ENCODE results near the gene SECTM1. TPM values are rescaled to one million over a fixed set of nuclear protein-coding genes. Genes with fewer than 3 reads are reported as not detected.
A peak's percentile ranks its signal among the peaks of the same experiment; 100 is the strongest.

SECTM1 gene
- total and polyA plus RNA-seq, 5 experiments from 2014 or later, result 0.18 to 1.2 TPM; not detected in 3

GRCh38 chr17:82301916-82302567 lies 31.5 kb downstream of the SECTM1 start:
- Mint-ChIP-seq H3K9me3 (no peaks in the 10 kb centered on the region), H3K27ac (peak overlapping the region; percentile 88 to 100 (median 100)), H3K36me3 (no peaks in the 10 kb centered on the region), H3K27me3 (no peaks in the 10 kb centered on the region), H3K4me1 (peaks cover 44 to 99% (median 88%) of the 10 kb centered on the region in 4 donors), H3K4me3 (peak overlapping the region; percentile 81 to 98 (median 91))
- DNase-seq (peak in 6 of 10 donors; percentile 41 to 71 (median 66)), ATAC-seq (peak in 1 of 2 donors; percentile 4)
- POLR2A ChIA-PET, result interaction anchor here (0.7 to 12.7 kb wide), 9 partner anchors 9 to 261 kb away, joined by 3 to 344 read pairs (median 8); partner anchors contain the start of genes CD7 and CSNK1D

GRCh38 chr17:82301300-82301915 lies 32.2 kb downstream of the SECTM1 start:
- peak in 1 of 10 donors; percentile 55 for DNase-seq
- Mint-ChIP-seq H3K4me1 (peaks cover 44 to 99% (median 88%) of the 10 kb centered on the region in 4 donors), H3K27ac (peak overlapping the region; percentile 81 to 100 (median 100))

GRCh38 chr17:82300707-82301270 lies 32.8 kb downstream of the SECTM1 start:
- no peaks in the 10 kb centered on the region for H3K9me3 Mint-ChIP-seq
- POLR2A ChIA-PET, result interaction anchor here (0.8 to 12.7 kb wide), 9 partner anchors 8 to 97 kb away, joined by 3 to 344 read pairs (median 10); partner anchors contain the start of gene CD7
- H3K4me1 Mint-ChIP-seq, result peaks cover 42 to 94% (median 85%) of the 10 kb centered on the region in 4 donors
- H3K36me3 Mint-ChIP-seq, result no peaks in the 10 kb centered on the region
- DNase-seq (peak in 9 of 10 donors; percentile 43 to 82 (median 64)), ATAC-seq (no peak)
- H3K27ac Mint-ChIP-seq, result peak overlapping the region; percentile 99 to 100 (median 100)
- no peaks in the 10 kb centered on the region for H3K27me3 Mint-ChIP-seq
- peak overlapping the region; percentile 24 to 98 (median 92) for H3K4me3 Mint-ChIP-seq

More at GRCh38 chr17:82301300-82301915, 32.2 kb downstream of the SECTM1 start:
- POLR2A ChIA-PET, result interaction anchor here (0.7 to 12.7 kb wide), 7 partner anchors 9 to 261 kb away, joined by 3 to 344 read pairs (median 10); partner anchors contain the start of gene CD7
- Mint-ChIP-seq H3K36me3 (no peaks in the 10 kb centered on the region), H3K4me3 (peak overlapping the region; percentile 36 to 98 (median 82)), H3K9me3 (no peaks in the 10 kb centered on the region), H3K27me3 (no peaks in the 10 kb centered on the region)
- no peak for ATAC-seq

GRCh38 chr17:82300228-82300627 lies 33.3 kb downstream of the SECTM1 start:
- H3K4me1 Mint-ChIP-seq, result peaks cover 40 to 93% (median 84%) of the 10 kb centered on the region in 4 donors

GRCh38 chr17:82299452-82299851 lies 34.1 kb downstream of the SECTM1 start:
- H3K9me3 Mint-ChIP-seq, result no peaks in the 10 kb centered on the region
- POLR2A ChIA-PET, result interaction anchor here (0.7 to 12.7 kb wide), 7 partner anchors 13 to 99 kb away, joined by 3 to 344 read pairs (median 14); partner anchors contain the start of genes CD7 and CSNK1D
- H3K36me3 Mint-ChIP-seq, result no peaks in the 10 kb centered on the region
- ATAC-seq (no peak), DNase-seq (peak in 5 of 10 donors; percentile 32 to 63 (median 59))
- H3K27ac Mint-ChIP-seq, result peak overlapping the region; percentile 99 to 100 (median 100)
- no peaks in the 10 kb centered on the region for H3K27me3 Mint-ChIP-seq
- peak overlapping the region; percentile 91 to 99 (median 96) for H3K4me3 Mint-ChIP-seq
- peaks cover 42 to 92% (median 82%) of the 10 kb centered on the region in 4 donors for H3K4me1 Mint-ChIP-seq

More at GRCh38 chr17:82300228-82300627, 33.3 kb downstream of the SECTM1 start:
- Mint-ChIP-seq H3K9me3 (no peaks in the 10 kb centered on the region), H3K27me3 (no peaks in the 10 kb centered on the region), H3K4me3 (peak overlapping the region; percentile 53 to 99 (median 94)), H3K36me3 (no peaks in the 10 kb centered on the region), H3K27ac (peak overlapping the region; percentile 99 to 100 (median 100))
- POLR2A ChIA-PET, result interaction anchor here (0.7 to 12.7 kb wide), 11 partner anchors 7 to 96 kb away, joined by 3 to 344 read pairs (median 10); partner anchors contain the start of genes CD7 and CSNK1D
- DNase-seq (peak in 1 of 10 donors; percentile 56), ATAC-seq (no peak)

GRCh38 chr17:82298538-82299421 lies 34.8 kb downstream of the SECTM1 start:
- H3K4me1 Mint-ChIP-seq, result peaks cover 45 to 93% (median 87%) of the 10 kb centered on the region in 4 donors
- H3K9me3 Mint-ChIP-seq, result no peaks in the 10 kb centered on the region
- H3K27ac Mint-ChIP-seq, result peak overlapping the region; percentile 99 to 100 (median 100)
- no peaks in the 10 kb centered on the region for H3K27me3 Mint-ChIP-seq
- H3K4me3 Mint-ChIP-seq, result peak overlapping the region; percentile 91 to 99 (median 96)
- POLR2A ChIA-PET, result interaction anchor here (0.5 to 12.7 kb wide), 22 partner anchors 7 to 268 kb away, joined by 3 to 344 read pairs (median 4); partner anchors contain the start of genes CD7, CSNK1D, DCXR and NARF
- ATAC-seq (peak in 1 of 2 donors; percentile 27), DNase-seq (peak in 5 of 10 donors; percentile 47 to 70 (median 54))
- H3K36me3 Mint-ChIP-seq, result no peaks in the 10 kb centered on the region

- POLR2A ChIA-PET, result interaction anchor here (0.5 to 12.7 kb wide), 26 partner anchors 8 to 267 kb away, joined by 3 to 344 read pairs (median 4); partner anchors contain the start of genes CD7, CSNK1D, DCXR and NARF
- Mint-ChIP-seq H3K4me3 (peak overlapping the region; percentile 91 to 99 (median 96)), H3K27ac (peak overlapping the region; percentile 99 to 100 (median 100)), H3K4me1 (peaks cover 41 to 88% (median 83%) of the 10 kb centered on the region in 4 donors), H3K27me3 (no peaks in the 10 kb centered on the region), H3K36me3 (no peaks in the 10 kb centered on the region), H3K9me3 (no peaks in the 10 kb centered on the region)
- ATAC-seq (peak; percentile 67 to 83), DNase-seq (peak; percentile 73 to 99 (median 96))
Observed at GRCh38 chr17:82297714-82298537, 35.6 kb downstream of the SECTM1 start.

- DNase-seq (peak; percentile 55 to 88 (median 76)), ATAC-seq (peak; percentile 1 to 24)
- Mint-ChIP-seq H3K27me3 (no peaks in the 10 kb centered on the region), H3K4me1 (peaks cover 40 to 84% (median 80%) of the 10 kb centered on the region in 4 donors), H3K27ac (peak overlapping the region; percentile 99 to 100 (median 100)), H3K36me3 (no peaks in the 10 kb centered on the region), H3K9me3 (no peaks in the 10 kb centered on the region), H3K4me3 (peak overlapping the region; percentile 91 to 99 (median 96))
- POLR2A ChIA-PET, result interaction anchor here (0.5 to 12.7 kb wide), 19 partner anchors 8 to 267 kb away, joined by 3 to 344 read pairs (median 6); partner anchors contain the start of genes CD7, CSNK1D, DCXR and SECTM1
Observed at GRCh38 chr17:82297280-82297713, 36.3 kb downstream of the SECTM1 start.

- H3K27me3 Mint-ChIP-seq, result no peaks in the 10 kb centered on the region
- DNase-seq (peak in 1 of 10 donors; percentile 44), ATAC-seq (no peak)
- H3K4me3 Mint-ChIP-seq, result peak overlapping the region; percentile 91 to 99 (median 96)
- no peaks in the 10 kb centered on the region for H3K36me3 Mint-ChIP-seq
- peaks cover 38 to 83% (median 78%) of the 10 kb centered on the region in 4 donors for H3K4me1 Mint-ChIP-seq
- POLR2A ChIA-PET, result interaction anchor here (0.9 to 12.7 kb wide), 11 partner anchors 9 to 259 kb away, joined by 3 to 344 read pairs (median 12); partner anchors contain the start of genes CD7, CSNK1D and DCXR
- no peaks in the 10 kb centered on the region for H3K9me3 Mint-ChIP-seq
- H3K27ac Mint-ChIP-seq, result peak overlapping the region; percentile 99 to 100 (median 100)
Observed at GRCh38 chr17:82296511-82297279, 36.9 kb downstream of the SECTM1 start.

GRCh38 chr17:82295472-82295814 lies 38.1 kb downstream of the SECTM1 start:
- no peak for ATAC-seq
- POLR2A ChIA-PET, result no interaction called here
- Mint-ChIP-seq H3K4me1 (peaks cover 32 to 74% (median 70%) of the 10 kb centered on the region in 4 donors), H3K27me3 (no peaks in the 10 kb centered on the region), H3K9me3 (no peaks in the 10 kb centered on the region), H3K4me3 (peak overlapping the region in 8 of 10 donors; percentile 1 to 65 (median 34)), H3K36me3 (no peaks in the 10 kb centered on the region), H3K27ac (peak overlapping the region in 9 of 10 donors; percentile 51 to 90 (median 79))
- DNase-seq, result no peak
